ENCODE results near the gene POLR3B.

- TF ChIP-seq POLR2A (IDR thresholded peaks at IDR 0.05; ENCODE audit: low read length) (no peak), GATA1 (IDR thresholded peaks at IDR 0.05; ENCODE audit: low read depth, low read length) (no peak)
Observed at GRCh38 chr12:106459124-106459523, 101.6 kb downstream of the POLR3B start.
